PC-9 (cell line): ENCODE measurements around the gene ITGA3. TPM values are rescaled to one million over a fixed set of nuclear protein-coding genes. Genes with fewer than 3 reads are reported as not detected.

Experiments
- BruUV-seq: library from RNA; stranded (reverse); fragments of 400-500 nt; replicated peaks from 2 replicates; lab custom pipeline; 2021; lab: Mats Ljungman, UMichigan
- CTCF ChIA-PET: fragments of 300-600 bp; sonication (Branson Sonifier 250); formaldehyde crosslinking; loops from one replicate; lab custom pipeline; 2022; ENCODE audit warnings: antibody characterized with exemption; lab: Charles Lee
- POLR2A ChIA-PET: fragments of 300-600 bp; sonication (Branson Sonifier 250); formaldehyde crosslinking; loops from one replicate; lab custom pipeline; 2022; ENCODE audit warnings: antibody characterized with exemption; ENCODE audit not compliant: unreplicated experiment; lab: Charles Lee
- DNase-seq, 2 experiments: peaks; one replicate each; pipeline versions ENCODE4 v3.0.0 to v3.0.0-alpha.2; 2015 to 2022; ENCODE audit warnings: mixed read lengths in 1 of 2
- H2AFZ ChIP-seq: fragments of 200-600 bp; sonication (generic); 2 replicates; pipeline ENCODE4 v1.8.1; 2017; ENCODE audit warnings: antibody characterized with exemption
- H3F3A ChIP-seq: fragments of 200-600 bp; sonication (generic); 2 replicates; pipeline ENCODE4 v1.8.1; 2017; ENCODE audit warnings: antibody characterized with exemption, mild to moderate bottlenecking, low read depth; ENCODE audit not compliant: insufficient read depth
- H3K27ac ChIP-seq: fragments of 200-600 bp; sonication (generic); 2 replicates; pipeline ENCODE4 v1.6.1; 2016; ENCODE audit warnings: mixed run types
- H3K27me3 ChIP-seq: fragments of 200-600 bp; sonication (generic); 2 replicates; pipeline ENCODE4 v1.6.1; 2016; ENCODE audit warnings: low read depth, mixed run types; ENCODE audit not compliant: insufficient read depth
- H3K36me3 ChIP-seq: fragments of 200-600 bp; sonication (generic); 2 replicates; pipeline ENCODE4 v1.6.1; 2016; ENCODE audit warnings: low read depth, mixed run types
- H3K4me1 ChIP-seq: fragments of 200-600 bp; sonication (generic); replicated peaks from 2 replicates; pipeline ENCODE4 v1.6.1; 2016; ENCODE audit warnings: mixed run types; ENCODE audit not compliant: insufficient read depth
- H3K4me2 ChIP-seq: fragments of 200-600 bp; sonication (generic); 2 replicates; pipeline ENCODE4 v1.6.1; 2017; ENCODE audit warnings: mixed run types
- H3K4me3 ChIP-seq: fragments of 200-600 bp; sonication (generic); 2 replicates; pipeline ENCODE4 v1.6.1; 2016; ENCODE audit warnings: mixed run types
- H3K79me2 ChIP-seq: fragments of 200-600 bp; sonication (generic); 2 replicates; pipeline ENCODE4 v1.6.1; 2017; ENCODE audit warnings: low read depth, mixed run types
- H3K9me2 ChIP-seq: fragments of 200-600 bp; sonication (generic); 2 replicates; pipeline ENCODE4 v1.8.1; 2017; ENCODE audit warnings: mild to moderate bottlenecking; ENCODE audit not compliant: insufficient read depth
- H3K9me3 ChIP-seq: fragments of 200-600 bp; sonication (generic); 2 replicates; pipeline ENCODE4 v1.8.1; 2016; ENCODE audit warnings: low read depth; ENCODE audit not compliant: insufficient read depth
- H4K20me1 ChIP-seq: fragments of 200-600 bp; sonication (generic); 2 replicates; pipeline ENCODE4 v1.8.1; 2017; ENCODE audit not compliant: insufficient read depth
- CTCF ChIP-seq: fragments of 200-600 bp; sonication (generic); conservative IDR thresholded peaks from 2 replicates; pipeline ENCODE4 v1.6.1; 2017; ENCODE audit warnings: mixed run types, antibody characterized with exemption, mild to moderate bottlenecking, moderate library complexity
- EZH2 ChIP-seq: fragments of 200-600 bp; sonication (generic); IDR thresholded peaks from 2 replicates; pipeline ENCODE4 v1.8.0; 2017; ENCODE audit warnings: antibody characterized with exemption, low read depth
- intact Hi-C: fragments of 100-400 bp; cut with micrococcal nuclease; formaldehyde crosslinking; loops from one replicate; pipeline ENCODE4 v1.10.0; 2022; ENCODE audit not compliant: unreplicated experiment
- total RNA-seq: library from RNA; stranded (reverse); gene quantifications from 2 replicates; pipeline ENCODE4 v1.2.3, GENCODE V29; 2021

The ITGA3 gene
- total RNA-seq, 1 experiment from 2014 or later: 291 TPM

- TF ChIP-seq EZH2 (no peak), CTCF (no peak)
- BruUV-seq: no TSS peak
- no peak overlapping the region for H3K4me3 ChIP-seq
- no peaks in the 10 kb centered on the region for H3K9me3 ChIP-seq
- H3K4me1 ChIP-seq: peaks cover 31% of the 10 kb centered on the region
- no peaks in the 10 kb centered on the region for H3K36me3 ChIP-seq
- H4K20me1 ChIP-seq: peaks cover under 1% of the 10 kb centered on the region; the same call in 1 of the 2 replicates
- no peaks in the 10 kb centered on the region for H3K9me2 ChIP-seq
- DNase-seq: no peak
- peaks cover 11% of the 10 kb centered on the region for H3F3A ChIP-seq
- no peak overlapping the region for H2AFZ ChIP-seq
- H3K4me2 ChIP-seq: no peak overlapping the region
- CTCF ChIA-PET: no interaction called here
- peaks cover 5% of the 10 kb centered on the region; the same call in 1 of the 2 replicates for H3K79me2 ChIP-seq
- POLR2A ChIA-PET: interaction anchor here (0.5 kb wide), 1 partner anchor 543 kb away, joined by 3 read pairs; no protein-coding TSS in a partner anchor
- no peak overlapping the region for H3K27ac ChIP-seq
- no peaks in the 10 kb centered on the region for H3K27me3 ChIP-seq
- intact Hi-C loops: no loop called here
These were observed 50.7 kb downstream of the ITGA3 start for GRCh38 chr17:50106393-50107131.

- no TSS peak for BruUV-seq
- no peak overlapping the region for H2AFZ ChIP-seq
- H3K9me3 ChIP-seq: no peaks in the 10 kb centered on the region
- peak overlapping the region; percentile 11; the same call in 1 of the 2 replicates for H3K4me2 ChIP-seq
- H3K27ac ChIP-seq: no peak overlapping the region
- intact Hi-C loops: no loop called here
- peaks cover 23% of the 10 kb centered on the region for H3K4me1 ChIP-seq
- TF ChIP-seq CTCF: no peak
- TF ChIP-seq EZH2: no peak
- H3K4me3 ChIP-seq: no peak overlapping the region
- no peaks in the 10 kb centered on the region for H3K36me3 ChIP-seq
- H3K79me2 ChIP-seq: 0 out of 2 replicates have a peak, but pooled peaks cover under 1% of the 10 kb centered on the region
- H3K27me3 ChIP-seq: no peaks in the 10 kb centered on the region
- ChIA-PET POLR2A (interaction anchor here (0.6 kb wide), 1 partner anchor 25 kb away, joined by 3 read pairs; no protein-coding TSS in a partner anchor), CTCF (interaction anchor here (0.6 to 1.8 kb wide), 2 partner anchors 14 to 16 kb away, joined by 4 to 9 read pairs; no protein-coding TSS in a partner anchor)
- no peaks in the 10 kb centered on the region for H4K20me1 ChIP-seq
- peaks cover 5% of the 10 kb centered on the region; the same call in 1 of the 2 replicates for H3F3A ChIP-seq
- no peaks in the 10 kb centered on the region for H3K9me2 ChIP-seq
- peak; percentile 51 to 71 for DNase-seq
These were observed 52.0 kb downstream of the ITGA3 start for GRCh38 chr17:50107790-50108414.

GRCh38 chr17:50108556-50108955 lies 52.6 kb downstream of the ITGA3 start:
- POLR2A ChIA-PET: no interaction called here

More at GRCh38 chr17:50108556-50108955, 52.6 kb downstream of the ITGA3 start:
- Histone ChIP-seq H2AFZ (no peak overlapping the region), H3K27me3 (no peaks in the 10 kb centered on the region), H3K79me2 (no peaks in the 10 kb centered on the region), H3K36me3 (no peaks in the 10 kb centered on the region), H3K9me2 (no peaks in the 10 kb centered on the region), H3K27ac (no peak overlapping the region), H3K4me1 (peaks cover 20% of the 10 kb centered on the region), H3K9me3 (no peaks in the 10 kb centered on the region), H3K4me2 (0 out of 2 replicates have a peak overlapping the region, but pooled peaks have one; percentile 11), H3K4me3 (no peak overlapping the region), H3F3A (peaks cover 5% of the 10 kb centered on the region; the same call in 1 of the 2 replicates), H4K20me1 (no peaks in the 10 kb centered on the region)
- CTCF ChIA-PET: interaction anchor here (1.8 kb wide), 1 partner anchor 14 kb away, joined by 9 read pairs; no protein-coding TSS in a partner anchor
- BruUV-seq: no TSS peak
- DNase-seq: no peak
- no peak for TF ChIP-seq CTCF
- no peak for TF ChIP-seq EZH2
- intact Hi-C loops: no loop called here
